HG02759 (cell line): ENCODE measurements around the gene TCF20.

Experiments
- ATAC-seq: cut with Tn5 transposase; IDR thresholded peaks from one replicate; pipeline ENCODE4 v1.9.1; 2021; ENCODE audit warnings: mild to moderate bottlenecking, moderate library complexity; ENCODE audit not compliant: unreplicated experiment

Gene TCF20

DNA sequence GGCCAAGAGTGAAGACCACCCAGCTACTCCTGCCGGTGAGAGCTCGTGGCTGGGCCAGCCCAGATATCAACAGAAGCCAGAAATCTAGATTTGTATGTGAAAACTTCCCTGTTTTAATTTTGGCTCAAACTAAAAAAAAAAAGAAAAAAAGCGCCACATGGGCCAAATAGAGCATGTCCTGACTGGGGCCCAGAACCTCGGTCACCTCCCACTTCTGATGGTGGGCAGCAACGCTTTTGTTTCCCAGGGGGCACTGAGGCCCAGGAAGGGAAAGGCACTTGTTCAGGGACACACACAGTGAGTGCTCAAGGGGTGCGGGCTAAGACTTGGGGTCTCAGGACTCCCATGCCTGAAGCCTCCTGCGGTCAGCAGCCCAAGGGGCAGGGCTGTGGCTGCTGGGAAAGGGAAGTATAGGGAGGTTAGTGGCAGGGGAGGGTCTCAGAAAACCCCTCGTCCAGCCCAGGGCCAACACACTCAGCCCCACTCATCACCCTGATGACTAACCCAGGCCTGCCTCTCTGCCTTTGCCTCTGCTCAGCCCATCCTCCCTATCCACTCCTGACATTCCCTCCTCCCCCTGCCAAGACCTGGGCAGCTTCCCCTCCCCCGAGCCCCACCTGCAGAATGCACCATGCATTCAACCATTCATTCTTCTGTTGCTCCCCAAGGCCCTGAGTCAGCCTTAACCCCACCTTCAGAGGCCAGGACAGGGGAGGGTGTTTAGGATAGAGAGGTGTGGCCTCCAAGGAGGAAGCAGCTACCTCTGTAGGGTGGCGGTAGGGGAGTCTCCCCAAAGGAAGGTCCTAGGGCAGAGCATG lies 30.0 kb upstream of the TCF20 start:
- peak; percentile 57 for ATAC-seq

- no peak for ATAC-seq
Measured at GRCh38 chr22:42299586-42300258, 29.3 kb upstream of the TCF20 start.

GRCh38 chr22:42298746-42299145 lies 28.3 kb upstream of the TCF20 start:
- ATAC-seq = no peak

DNA sequence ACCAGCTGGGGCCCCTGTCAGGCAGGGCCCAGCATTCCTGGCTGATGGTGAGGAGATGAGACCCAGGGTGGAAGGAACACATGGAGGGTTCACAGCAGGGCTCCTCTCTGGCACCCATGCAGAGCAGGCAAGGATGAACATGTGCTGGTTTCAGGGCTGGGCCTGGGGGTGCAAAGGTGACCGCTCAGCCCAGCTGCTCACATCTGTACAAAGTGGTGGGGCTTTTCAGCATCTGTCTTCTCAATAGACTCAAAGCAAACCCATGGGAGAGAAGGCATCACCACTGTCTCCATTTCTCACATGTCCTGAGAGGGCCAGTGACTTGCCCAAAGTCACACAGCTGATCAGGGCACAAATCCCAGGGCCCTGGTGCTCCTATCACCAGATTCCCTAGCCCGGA lies 27.3 kb upstream of the TCF20 start:
- no peak for ATAC-seq

GRCh38 chr22:42296883-42297282 lies 26.4 kb upstream of the TCF20 start:
- ATAC-seq = no peak

- no peak for ATAC-seq
Measured at GRCh38 chr22:42296381-42296853, 26.0 kb upstream of the TCF20 start.

DNA sequence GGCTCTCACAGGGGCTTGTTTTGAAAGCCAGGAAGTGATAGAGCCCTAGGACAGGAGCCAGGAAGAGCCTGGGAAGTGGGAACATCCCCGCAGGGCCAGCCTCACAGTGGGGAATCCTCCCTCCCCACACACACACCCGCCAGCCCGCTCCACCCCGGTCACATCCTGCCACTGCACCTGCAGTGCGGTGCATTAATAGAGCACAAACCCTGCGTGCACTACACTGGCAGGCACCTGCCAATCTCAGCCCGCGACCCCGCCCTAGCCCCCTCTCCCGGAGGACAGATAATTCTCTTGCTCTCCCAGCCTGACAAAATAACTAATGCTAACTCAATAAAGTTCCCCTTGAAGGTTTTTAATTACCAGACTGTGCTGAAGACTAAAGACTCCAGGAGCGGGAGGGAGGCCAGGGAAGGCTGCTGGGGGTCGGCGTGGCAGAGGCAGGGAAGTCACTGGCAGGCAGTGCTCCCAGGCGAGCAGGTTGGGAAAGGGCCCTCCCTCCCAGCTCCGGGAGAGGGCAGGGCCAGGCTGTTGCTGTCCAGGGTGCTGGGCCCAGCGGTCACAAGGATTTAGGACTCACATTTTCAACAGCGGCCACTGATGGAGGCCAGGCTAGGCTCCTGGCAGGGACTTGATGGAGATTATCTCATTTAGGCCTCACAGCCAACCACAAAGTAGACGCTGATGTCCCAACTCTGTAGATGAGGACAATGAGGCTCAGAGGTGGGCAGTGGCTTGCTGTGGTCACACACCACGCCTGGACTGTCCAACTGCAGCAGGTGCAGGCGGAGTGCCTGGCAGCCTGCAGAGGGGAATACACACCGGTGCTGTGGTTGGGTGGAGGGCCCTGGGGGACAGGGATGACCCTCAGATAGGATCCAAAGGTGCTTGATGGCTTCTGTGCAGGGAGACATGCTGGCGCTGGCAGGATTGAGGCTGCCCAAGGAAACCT lies 23.9 kb upstream of the TCF20 start:
- ATAC-seq = no peak

DNA sequence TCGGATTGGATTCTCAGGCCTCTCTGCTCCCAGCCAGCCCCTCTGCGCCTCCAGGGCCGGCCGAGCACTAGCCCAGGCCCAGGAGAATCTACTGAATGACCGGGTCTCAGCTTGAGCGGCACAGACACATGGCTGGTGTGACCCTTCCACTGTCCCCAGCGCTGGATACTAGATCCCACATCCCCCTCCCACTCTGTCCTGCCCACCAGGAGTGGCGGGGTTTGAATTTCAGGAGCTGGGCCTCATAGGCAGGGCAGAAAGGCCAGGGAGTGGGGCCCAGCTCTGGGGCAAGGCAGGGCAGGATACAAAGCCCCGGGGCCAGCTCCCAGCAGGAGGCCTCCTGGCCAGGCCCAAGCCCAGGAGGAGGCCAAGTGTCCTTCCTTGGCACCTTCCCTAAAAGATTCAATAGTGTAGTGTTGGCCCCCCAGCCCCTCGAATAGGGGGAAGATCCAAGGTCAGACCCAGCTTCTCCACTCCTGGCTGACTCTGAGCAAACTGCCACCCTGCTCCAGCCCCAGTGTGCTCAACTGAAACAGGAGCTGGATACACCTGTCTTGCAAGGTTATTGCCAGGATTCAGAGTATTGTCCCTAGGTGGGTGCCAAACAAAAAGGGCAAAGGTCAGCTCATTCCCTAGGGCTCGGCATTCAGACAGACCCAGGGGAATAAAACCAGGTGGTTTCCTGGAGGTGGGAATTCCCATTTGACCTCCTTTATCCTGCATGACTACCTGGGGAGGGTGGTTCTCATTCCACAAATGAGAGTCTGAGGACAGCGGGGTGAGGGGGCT lies 22.5 kb upstream of the TCF20 start:
- ATAC-seq = no peak

DNA sequence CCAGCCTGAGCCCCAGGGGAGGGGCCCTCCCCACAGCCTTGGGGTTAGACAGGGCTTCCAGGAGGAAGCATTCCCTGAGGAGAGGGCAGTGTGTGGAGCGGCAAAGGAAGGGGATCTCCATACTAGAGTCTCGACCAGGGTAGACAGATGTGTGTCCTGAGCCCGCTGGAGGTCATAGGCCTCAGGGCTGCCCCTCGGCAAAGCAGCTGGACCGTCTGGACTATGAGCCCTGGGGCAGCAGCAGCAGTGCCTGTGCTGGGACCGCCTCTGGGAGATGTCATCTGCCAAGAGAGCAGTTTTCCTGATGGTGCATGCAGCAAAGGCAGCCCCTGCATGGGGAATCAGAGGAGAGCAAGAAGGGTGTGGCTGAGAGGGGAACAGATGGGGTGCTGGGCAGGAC lies 20.8 kb upstream of the TCF20 start:
- no peak for ATAC-seq

- no peak for ATAC-seq
Measured at GRCh38 chr22:42289671-42290541, 19.5 kb upstream of the TCF20 start.

- ATAC-seq = no peak
Measured at GRCh38 chr22:42288791-42289190, 18.3 kb upstream of the TCF20 start.

DNA sequence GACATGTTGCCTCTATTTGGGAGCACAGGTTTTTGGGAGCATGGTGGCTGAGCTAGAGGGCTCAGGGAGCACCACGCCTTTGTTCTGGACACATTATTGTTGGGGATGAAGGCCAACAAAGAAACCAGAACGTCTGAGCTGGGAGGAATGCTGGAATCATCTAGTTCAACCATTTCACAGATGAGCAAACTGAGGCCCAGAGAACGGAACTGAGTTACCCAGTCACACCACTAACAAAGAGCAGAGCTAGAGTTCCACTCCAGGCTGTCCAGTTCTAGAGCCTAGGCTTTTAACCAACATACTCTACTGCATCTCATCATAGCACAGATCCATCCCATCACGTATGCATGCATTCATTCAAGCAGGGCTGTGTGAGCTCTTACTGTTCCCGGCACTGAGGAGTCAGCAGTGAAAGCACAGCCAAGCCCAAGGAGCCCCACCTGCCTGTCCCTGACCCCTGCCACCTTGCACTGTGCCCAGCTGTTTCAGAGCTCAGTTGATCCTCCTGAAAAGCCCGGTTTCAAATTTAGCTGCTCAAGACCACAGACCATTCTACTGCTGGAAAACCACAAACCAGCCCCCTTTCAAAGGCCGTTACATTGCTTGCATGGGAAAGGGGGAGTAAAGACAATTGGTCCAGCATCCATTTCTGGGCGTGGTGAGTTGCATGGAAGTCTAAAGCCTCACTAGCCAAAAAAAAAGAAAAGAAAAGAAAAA lies 16.9 kb upstream of the TCF20 start:
- no peak for ATAC-seq

GRCh38 chr22:42286205-42286604 lies 15.8 kb upstream of the TCF20 start:
- ATAC-seq = no peak

DNA sequence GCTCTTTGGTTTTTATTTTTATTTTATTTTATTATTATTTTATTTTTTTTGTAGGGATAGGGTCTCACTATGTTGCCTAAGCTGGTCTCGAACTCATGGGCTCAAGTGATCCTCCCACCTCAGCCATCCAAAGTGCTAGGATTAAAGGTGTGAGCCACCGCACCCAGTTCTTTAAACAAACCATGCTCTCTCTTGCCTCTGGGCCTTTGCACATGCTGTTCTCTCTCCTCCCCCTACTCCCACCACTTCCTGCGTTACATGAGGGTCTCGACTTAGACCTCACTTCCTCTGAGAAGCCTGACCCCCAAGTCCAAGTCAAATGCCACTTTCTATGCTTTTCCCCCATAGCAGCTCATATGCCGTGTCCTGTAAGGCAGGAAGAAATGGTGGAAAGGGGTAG lies 15.2 kb upstream of the TCF20 start:
- no peak for ATAC-seq

- ATAC-seq = no peak
Measured at GRCh38 chr22:42284643-42285181, 14.3 kb upstream of the TCF20 start.

GRCh38 chr22:42284202-42284591 lies 13.7 kb upstream of the TCF20 start:
- no peak for ATAC-seq

DNA sequence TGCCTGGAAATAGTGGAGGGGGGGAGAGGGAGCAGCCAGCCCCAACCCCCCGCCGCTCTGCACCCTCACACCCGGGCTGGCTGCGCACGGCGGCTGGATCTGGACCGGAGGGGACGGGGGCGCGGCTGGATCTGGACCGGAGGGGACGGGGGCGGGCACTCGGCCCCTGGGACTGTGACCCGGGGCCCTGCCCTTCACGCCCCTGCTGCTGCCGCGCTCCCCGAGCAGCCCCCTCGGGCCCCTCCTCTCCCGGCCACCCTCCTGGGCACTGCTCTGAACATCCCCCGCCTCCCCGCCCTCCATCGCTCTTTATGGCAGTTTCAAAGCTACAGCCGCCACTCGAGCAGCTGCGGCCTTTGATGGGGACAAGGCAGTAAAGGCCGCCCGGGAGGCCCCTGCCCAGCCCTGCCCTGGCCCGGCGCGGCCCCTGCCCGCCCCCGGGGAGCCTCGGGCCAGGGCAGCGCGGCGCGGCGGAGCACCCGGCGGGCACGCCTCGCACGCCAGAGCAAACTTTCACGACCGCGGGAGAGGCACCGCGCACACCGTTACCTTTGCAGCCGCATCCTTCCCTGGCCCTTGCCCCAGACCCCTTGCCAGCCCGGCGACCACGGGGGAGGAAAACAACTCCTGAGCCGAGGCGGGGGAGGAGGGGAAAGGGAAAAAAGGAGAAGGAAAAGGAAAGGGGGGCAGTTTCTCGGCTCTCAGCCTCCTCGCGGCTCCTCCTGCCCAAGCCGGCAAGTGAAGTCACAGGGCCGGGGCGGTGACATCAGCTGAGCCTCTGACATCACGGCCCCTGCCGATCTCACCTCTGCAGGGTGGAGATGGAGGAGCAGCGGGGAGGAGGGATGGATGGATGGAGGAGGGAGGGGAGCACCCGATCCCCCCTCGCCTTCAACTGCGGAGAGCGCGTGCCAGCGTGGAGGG lies 13.1 kb upstream of the TCF20 start:
- no peak for ATAC-seq

GRCh38 chr22:42282943-42283277 lies 12.5 kb upstream of the TCF20 start:
- no peak for ATAC-seq
